Brain microvascular endothelial cell (primary cell): ENCODE data around the gene RIMS1.

ENCODE experiments used
- DNase-seq: peaks from one replicate; pipeline ENCODE4 v3.0.0-alpha.2; 2020
- H3K27ac ChIP-seq: fragments of 250-450 bp; sonication (Bioruptor Pico); 2 replicates; pipeline ENCODE4 v1.5.1; 2020; ENCODE audit warnings: mild to moderate bottlenecking, moderate library complexity
- H3K27me3 ChIP-seq: fragments of 250-450 bp; sonication (Bioruptor Pico); replicated peaks from 2 replicates; pipeline ENCODE4 v1.5.1; 2020; ENCODE audit warnings: mild to moderate bottlenecking
- H3K36me3 ChIP-seq: fragments of 250-450 bp; sonication (Bioruptor Pico); replicated peaks from 2 replicates; pipeline ENCODE4 v1.5.1; 2020; ENCODE audit warnings: mild to moderate bottlenecking
- H3K4me3 ChIP-seq: 2 replicates; pipeline ENCODE4 v1.5.1; 2011; ENCODE audit warnings: low read depth, mild to moderate bottlenecking, control low read depth, low read length, moderate library complexity
- in situ Hi-C: cut with HindIII; loops from 2 replicates; pipeline ENCODE4 v1.10.0; 2017; ENCODE audit warnings: low sequenced_read_pairs, low pct_ligation_motif_present
- TF ChIP-seq, protein P1 (sequence below): IDR thresholded peaks from 2 replicates; pipeline ENCODE4 v1.5.1; 2011; ENCODE audit warnings: low read depth, mild to moderate bottlenecking, moderate library complexity, low read length, control low read depth, inconsistent platforms; ENCODE audit errors: missing control alignments

The RIMS1 gene

DNA sequence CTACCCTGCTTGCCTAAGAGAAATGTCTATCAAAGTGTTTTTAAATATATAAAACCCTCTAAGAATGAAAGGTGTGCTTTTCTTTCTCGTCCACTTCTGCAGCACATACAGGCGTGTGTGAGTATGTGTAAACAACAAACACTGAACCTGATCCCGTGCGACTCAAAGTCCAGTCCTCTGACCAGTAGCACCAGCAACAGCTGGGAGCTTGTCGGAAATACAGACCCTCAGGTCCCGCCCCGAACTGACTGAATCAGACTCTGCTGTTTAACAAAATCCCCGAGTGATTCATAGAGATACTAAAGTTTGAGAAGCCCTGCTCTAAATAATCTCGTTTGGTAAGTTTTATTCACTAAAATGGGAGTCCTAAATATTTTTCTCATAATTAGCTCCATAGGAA lies 527.5 kb downstream of the RIMS1 start:
- in situ Hi-C loops, result no loop called here
- TF ChIP-seq, protein P1, sequence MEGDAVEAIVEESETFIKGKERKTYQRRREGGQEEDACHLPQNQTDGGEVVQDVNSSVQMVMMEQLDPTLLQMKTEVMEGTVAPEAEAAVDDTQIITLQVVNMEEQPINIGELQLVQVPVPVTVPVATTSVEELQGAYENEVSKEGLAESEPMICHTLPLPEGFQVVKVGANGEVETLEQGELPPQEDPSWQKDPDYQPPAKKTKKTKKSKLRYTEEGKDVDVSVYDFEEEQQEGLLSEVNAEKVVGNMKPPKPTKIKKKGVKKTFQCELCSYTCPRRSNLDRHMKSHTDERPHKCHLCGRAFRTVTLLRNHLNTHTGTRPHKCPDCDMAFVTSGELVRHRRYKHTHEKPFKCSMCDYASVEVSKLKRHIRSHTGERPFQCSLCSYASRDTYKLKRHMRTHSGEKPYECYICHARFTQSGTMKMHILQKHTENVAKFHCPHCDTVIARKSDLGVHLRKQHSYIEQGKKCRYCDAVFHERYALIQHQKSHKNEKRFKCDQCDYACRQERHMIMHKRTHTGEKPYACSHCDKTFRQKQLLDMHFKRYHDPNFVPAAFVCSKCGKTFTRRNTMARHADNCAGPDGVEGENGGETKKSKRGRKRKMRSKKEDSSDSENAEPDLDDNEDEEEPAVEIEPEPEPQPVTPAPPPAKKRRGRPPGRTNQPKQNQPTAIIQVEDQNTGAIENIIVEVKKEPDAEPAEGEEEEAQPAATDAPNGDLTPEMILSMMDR, result no peak

DNA sequence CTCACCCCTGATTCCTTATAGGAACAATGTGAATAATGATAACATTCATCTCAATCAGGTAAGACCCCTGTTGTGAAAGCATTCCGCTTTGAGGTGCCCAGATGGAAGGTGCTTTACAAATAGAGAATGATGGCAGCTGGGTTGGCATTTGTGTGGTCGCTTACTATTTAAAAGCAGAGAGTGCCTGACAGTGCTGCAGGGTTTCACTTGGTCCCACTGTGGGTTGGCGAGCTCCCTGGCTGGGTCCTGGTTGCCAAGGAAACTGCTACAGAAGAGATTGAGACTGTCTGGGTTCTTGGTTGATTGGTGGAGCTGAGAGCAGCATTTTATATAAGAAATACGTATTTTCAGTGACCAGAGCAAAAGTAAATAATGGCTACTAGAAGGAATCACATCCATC lies 528.3 kb downstream of the RIMS1 start:
- H3K4me3 ChIP-seq, result no peak overlapping the region
- in situ Hi-C loops, result no loop called here
- H3K27me3 ChIP-seq, result no peaks in the 10 kb centered on the region
- no peak overlapping the region for H3K27ac ChIP-seq
- no peaks in the 10 kb centered on the region for H3K36me3 ChIP-seq
- TF ChIP-seq, protein P1, result no peak
- no peak for DNase-seq

More for the DNA sequence above, 527.5 kb downstream of the RIMS1 start:
- Histone ChIP-seq H3K27ac (no peak overlapping the region), H3K36me3 (no peaks in the 10 kb centered on the region), H3K4me3 (no peak overlapping the region), H3K27me3 (no peaks in the 10 kb centered on the region)
- no peak for DNase-seq

DNA sequence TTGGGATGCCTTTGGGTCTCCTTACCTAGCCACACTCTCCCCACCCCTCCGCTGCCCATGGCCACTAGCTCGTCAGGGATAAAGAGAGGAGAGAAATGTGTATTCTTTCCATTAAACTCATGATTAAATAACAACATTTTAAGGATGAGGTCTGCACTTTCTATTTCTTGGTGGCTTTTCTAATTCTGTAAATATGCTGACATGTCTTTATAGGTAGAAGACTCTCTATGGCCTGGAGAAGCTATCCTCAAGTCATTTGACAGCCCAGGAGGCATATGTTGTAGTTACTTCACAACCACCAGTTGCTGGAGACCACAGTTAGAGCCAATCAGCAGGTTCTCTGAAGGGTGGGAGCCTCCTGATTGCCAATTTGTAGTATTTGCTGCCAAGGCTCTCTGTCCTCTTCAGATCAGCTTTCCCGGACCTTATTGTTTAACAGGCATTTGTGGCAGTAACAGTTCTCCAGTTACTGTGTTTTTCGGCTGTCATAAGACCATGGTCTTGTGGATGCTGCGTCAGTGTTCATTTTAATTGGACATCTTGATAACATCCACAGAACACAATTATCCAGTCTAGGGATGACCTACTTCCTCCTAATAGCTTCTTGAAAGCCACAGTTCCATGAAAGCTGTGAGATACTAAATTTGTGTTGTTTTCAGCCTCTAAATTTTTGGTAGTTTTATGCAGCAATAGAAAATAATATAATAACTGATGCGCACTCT lies 530.6 kb downstream of the RIMS1 start:
- in situ Hi-C loops, result no loop called here
- TF ChIP-seq, protein P1, result no peak
- H3K27ac ChIP-seq, result no peak overlapping the region
- no peak for DNase-seq
- H3K4me3 ChIP-seq, result no peak overlapping the region
- H3K36me3 ChIP-seq, result no peaks in the 10 kb centered on the region
- H3K27me3 ChIP-seq, result no peaks in the 10 kb centered on the region

DNA sequence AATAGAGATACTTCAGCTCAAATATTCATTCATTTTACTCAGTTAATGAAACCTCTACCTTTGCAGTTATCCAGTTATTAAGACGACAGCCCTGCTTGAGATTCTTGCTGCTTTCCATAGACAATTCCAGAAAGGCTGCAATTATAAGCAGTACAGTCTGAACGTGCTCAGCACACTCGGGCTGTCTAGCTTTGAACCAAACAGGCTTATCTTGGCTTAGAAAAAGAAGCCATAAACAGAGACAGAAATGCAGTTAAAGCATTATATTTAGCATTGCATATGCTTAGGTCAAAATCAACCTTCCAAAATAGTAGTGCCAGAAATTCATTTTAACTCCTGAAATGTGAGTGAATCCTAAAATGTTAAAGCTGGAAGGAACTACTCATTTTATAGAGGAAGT lies 531.4 kb downstream of the RIMS1 start:
- in situ Hi-C loops, result no loop called here
- TF ChIP-seq, protein P1, result no peak
- no peak for DNase-seq
- Histone ChIP-seq H3K27me3 (no peaks in the 10 kb centered on the region), H3K36me3 (no peaks in the 10 kb centered on the region), H3K27ac (no peak overlapping the region), H3K4me3 (no peak overlapping the region)

DNA sequence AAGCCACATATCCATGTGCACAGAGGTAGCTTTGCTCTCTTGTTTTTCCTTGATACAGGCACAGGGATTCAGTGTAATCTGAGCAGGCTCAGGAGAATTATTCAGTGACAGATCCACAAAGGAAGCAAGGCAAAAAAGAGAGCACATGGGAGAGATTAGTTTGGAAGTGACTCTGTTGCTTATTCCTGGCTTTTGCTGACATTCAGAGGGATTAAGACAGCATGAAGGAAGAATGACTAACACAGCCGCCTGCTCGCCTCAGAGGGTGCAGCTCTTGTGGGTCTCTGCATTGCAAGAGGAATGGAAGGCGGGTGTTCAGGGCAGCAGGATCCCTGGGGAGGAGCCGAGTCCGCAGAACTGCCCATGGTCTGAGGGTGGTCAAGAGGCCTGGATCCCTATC lies 532.1 kb downstream of the RIMS1 start:
- peak; percentile 59 for DNase-seq
- Histone ChIP-seq H3K4me3 (no peak overlapping the region), H3K36me3 (no peaks in the 10 kb centered on the region), H3K27ac (no peak overlapping the region), H3K27me3 (no peaks in the 10 kb centered on the region)
- in situ Hi-C loops, result no loop called here
- TF ChIP-seq, protein P1, result no peak

DNA sequence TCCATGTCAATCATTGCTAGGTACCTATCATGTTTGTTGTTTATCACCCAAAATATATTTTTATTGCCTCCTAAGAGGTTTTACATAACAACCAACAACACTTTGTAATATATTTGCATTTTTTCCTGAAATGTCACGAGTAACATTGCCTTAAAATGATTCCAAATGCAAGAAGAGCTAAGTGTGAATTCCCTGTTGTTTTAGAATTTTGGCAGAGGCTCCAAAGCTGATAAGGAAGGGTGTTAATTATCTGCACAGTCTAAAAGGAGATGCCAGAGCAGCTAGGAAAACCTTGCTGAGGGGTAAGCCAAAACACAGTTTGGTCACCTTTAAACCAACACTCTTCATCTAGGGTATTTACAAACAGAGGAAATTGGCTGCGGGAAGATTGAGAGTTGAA lies 533.6 kb downstream of the RIMS1 start:
- no peak overlapping the region for H3K4me3 ChIP-seq
- in situ Hi-C loops, result no loop called here
- H3K27ac ChIP-seq, result no peak overlapping the region
- no peak for DNase-seq
- H3K27me3 ChIP-seq, result no peaks in the 10 kb centered on the region
- no peaks in the 10 kb centered on the region for H3K36me3 ChIP-seq
- TF ChIP-seq, protein P1, result no peak
